ENCODE results near the gene ZNF654.
"Not testable (repeated sequence)": the region's sequence is repeated elsewhere in the genome, so short reads cannot be mapped to it uniquely, and the experiment has no call there.

ZNF654 gene

DNA sequence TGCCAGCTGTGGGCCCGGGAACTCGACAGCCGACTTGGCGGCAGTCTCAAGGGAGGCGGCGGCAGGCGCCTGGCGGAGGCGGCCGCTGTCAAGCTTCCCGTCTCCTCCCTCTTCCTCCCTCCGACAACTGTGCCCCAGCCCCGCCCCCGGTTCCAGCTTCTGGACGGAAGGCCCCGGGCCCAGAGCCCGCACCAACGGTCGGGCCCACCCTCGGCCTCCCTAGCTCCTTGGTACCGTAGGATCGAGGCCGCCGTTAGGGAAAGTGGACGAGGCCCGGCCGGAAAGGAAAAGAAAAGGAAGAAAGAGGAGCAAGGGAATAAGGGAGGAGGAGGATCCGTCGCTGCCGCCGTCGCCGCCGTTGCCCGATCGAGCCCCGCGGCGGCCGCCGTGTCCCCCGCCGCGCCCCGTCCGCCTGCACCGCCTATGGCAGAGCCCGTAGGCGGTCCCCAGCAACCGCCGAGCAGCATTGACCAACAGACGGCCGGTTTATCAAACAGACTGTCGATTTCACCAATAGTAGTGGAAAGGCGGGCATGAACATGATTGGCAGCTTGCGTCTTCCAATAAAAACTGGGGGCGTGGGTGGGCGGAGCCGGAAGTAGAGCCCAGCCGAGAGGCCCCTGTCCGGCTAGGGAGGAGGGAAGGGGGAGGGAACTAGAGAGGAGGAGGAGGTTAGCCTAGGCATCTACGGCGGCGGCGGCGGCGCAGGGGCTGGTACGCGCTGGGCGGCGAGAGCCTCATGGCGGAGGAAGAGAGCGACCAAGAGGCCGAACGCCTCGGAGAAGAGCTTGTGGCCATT lies at the start of gene ZNF654, which contains the start of gene CGGBP1:
Gene ZNF654 (plus strand): TSS at position 675 of the 799 bp plus-strand sequence. CDS start 65 bp downstream, at position 740.
Gene CGGBP1 (minus strand): TSS at position 425 of the 799 bp plus-strand sequence. CDS start 3,029 bp downstream, outside the sequence.
- peak; percentile 97 for DNase-seq (ENCODE audit: low spot score)

- no peak for DNase-seq (ENCODE audit: low spot score)
Observed at GRCh38 chr3:88010810-88011209, 48.2 kb upstream of the ZNF654 start.

GRCh38 chr3:88013592-88013991 lies 45.5 kb upstream of the ZNF654 start:
- no peak for DNase-seq (ENCODE audit: low spot score)

- not testable (repeated sequence) for DNase-seq (ENCODE audit: low spot score)
Observed at GRCh38 chr3:88015656-88016055, 43.4 kb upstream of the ZNF654 start.

DNA sequence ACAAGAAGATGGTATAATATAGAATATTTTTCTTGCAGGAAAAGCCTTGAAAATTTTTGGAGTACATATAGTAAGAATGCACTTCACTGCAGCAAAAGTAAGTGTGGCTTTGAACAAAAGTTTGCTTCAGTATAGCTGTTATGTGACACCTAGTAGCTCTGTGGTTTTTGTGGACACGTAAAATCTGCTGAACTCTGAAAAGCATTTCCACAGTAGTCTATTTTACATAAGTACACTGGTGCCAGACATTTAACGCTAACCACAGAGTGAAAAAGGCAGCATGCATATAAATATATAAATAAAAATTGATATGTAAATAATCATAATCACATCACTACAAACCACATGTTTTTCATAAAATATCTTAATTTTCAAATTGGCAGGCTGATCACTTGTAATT lies 40.0 kb upstream of the ZNF654 start:
- no peak for DNase-seq (ENCODE audit: low spot score)

- DNase-seq (ENCODE audit: low spot score) = no peak
Observed at GRCh38 chr3:88025001-88025552, 34.0 kb upstream of the ZNF654 start.

GRCh38 chr3:88028876-88029275 lies 30.2 kb upstream of the ZNF654 start:
- no peak for DNase-seq (ENCODE audit: low spot score)

- DNase-seq (ENCODE audit: low spot score) = no peak
Observed at GRCh38 chr3:88030210-88030609, 28.8 kb upstream of the ZNF654 start.

- DNase-seq (ENCODE audit: low spot score) = peak; percentile 36
Observed at GRCh38 chr3:88031642-88032077, 27.4 kb upstream of the ZNF654 start.

- DNase-seq (ENCODE audit: low spot score) = no peak
Observed at GRCh38 chr3:88032245-88032644, 26.8 kb upstream of the ZNF654 start.

GRCh38 chr3:88033079-88033478 lies 26.0 kb upstream of the ZNF654 start:
- no peak for DNase-seq (ENCODE audit: low spot score)

- DNase-seq (ENCODE audit: low spot score) = no peak
Observed at GRCh38 chr3:88033808-88034207, 25.2 kb upstream of the ZNF654 start.

DNA sequence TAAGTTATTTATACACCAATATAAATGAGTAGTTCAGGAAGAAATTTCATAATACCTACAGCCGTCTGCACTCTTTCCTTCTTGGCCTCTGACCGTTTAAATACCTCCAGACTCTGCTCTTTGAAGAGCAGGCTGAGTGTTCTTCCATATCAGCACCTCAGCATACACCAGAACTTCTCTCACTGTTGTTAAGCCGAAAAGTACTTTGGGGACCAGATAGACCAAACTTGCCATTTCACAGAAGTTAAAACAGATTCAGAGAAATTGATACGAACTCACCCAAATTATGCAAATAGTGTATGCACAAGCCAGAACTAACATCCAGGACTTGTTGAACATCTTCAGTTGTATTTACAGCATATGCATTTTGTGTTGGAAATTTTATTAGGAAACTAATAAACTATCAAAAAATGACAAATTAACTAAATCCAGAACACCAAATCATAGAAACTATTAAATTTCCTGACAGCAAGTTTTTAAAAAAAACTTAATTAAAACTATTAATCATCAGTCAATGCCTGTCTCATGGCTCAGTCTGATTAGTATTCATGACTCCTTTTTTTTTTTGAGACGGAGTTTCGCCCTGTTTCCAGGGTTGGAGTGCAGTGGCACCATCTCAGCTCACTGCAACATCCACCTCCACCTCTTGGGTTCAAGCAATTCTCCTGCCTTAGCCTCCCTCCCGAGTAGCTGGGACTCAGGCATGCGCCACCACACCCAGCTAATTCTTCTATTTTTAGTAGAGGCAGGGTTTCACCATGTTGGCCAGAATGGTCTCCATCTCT lies 24.4 kb upstream of the ZNF654 start:
- no peak for DNase-seq (ENCODE audit: low spot score)

DNA sequence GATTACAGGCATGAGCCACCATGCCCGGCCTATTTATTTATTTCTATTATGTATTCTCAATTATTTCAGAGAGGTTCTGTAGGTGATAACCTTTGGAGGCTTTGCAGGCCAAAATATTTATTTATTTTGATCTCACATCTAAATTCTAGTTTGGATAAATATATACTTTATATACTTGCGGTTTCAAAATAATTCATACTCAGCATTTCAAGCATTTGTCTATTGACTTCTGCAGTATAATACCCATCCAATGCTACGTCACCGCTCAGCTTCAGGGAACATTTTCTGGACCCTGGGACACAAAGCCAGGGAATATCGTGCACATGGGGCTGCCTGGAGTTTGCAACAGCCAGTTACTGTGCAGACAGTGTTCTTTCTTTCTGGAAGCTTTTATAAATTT lies 22.8 kb upstream of the ZNF654 start:
- no peak for DNase-seq (ENCODE audit: low spot score)

- DNase-seq (ENCODE audit: low spot score) = peak; percentile 57
Observed at GRCh38 chr3:88038566-88038965, 20.5 kb upstream of the ZNF654 start.

GRCh38 chr3:88040529-88040928 lies 18.5 kb upstream of the ZNF654 start:
- no peak for DNase-seq (ENCODE audit: low spot score)

GRCh38 chr3:88041005-88041404 lies 18.1 kb upstream of the ZNF654 start:
- no peak for DNase-seq (ENCODE audit: low spot score)

DNA sequence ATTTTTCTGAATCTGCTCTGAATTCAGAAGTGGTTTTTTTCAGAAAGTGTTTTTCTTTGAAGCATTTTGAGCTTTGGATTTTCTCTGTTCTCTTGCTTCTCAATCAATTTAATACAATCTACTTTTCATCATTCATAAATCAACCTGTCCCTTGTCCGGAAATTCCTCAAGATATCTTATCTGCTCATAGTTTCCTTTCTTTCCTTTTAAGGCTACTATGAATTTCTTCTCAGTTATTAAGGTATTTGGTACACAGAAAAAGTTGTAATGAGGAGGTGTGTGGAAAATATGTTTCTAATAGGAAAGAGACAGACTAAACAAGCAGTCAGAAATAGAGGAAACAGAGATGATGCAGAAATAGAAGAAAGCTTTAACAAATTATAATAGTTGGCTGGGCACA lies 14.6 kb upstream of the ZNF654 start:
- no peak for DNase-seq (ENCODE audit: low spot score)

DNA sequence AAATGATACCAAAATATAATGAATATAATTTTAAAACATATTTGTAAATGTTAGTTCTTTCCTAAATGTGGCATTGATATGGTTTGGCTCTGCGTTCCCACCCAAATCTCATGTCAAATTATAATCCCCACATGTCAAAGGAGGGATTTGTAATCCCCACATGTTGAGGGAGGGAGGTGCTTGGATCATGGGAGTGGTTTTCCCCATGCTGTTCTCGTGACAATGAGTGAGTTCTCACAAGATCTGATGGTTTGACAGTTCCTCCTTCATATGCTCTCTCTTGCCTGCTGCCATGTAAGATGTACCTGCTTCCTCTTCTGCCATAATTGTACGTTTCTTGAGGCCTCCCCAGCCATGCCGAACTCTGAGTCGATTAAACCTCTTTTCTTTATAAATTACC lies 12.3 kb upstream of the ZNF654 start:
- DNase-seq (ENCODE audit: low spot score) = no peak

DNA sequence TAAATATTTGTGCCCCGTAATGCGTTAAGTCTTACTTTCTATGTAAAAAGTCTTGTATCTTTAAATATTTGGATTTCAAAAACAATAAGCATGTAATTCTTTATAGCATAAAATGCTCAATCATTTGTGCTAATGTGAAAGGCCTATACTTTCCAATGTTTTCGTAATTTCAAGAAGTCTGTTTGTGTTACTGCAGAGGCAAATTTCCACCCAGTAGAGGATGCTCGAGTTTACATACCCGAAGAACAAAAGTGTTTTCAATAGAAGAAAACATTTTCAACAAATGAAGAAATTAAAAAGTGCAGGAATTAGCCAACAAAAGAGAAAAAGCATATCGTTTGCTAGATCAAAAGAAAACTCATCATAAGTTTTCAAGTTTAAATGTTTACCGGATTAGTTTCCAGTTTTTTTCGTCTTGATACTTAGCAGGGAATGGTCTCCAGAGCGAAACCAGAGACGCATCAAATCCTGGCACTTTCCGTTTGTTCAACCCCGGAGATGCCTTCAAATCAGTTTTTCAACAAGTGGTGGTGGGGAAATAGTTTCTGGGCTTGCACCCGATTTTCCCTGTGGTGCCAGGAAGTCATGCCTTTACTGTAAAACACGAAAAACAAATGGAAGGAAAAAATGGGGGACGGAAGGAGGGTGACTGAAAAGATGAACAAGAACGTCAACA lies 1.3 kb upstream of the ZNF654 start:
- no peak for DNase-seq (ENCODE audit: low spot score)

GRCh38 chr3:88058306-88058580 lies 812 bp upstream of the ZNF654 start:
- DNase-seq (ENCODE audit: low spot score) = no peak

GRCh38 chr3:88059380-88060170 lies 520 bp downstream of the ZNF654 start:
- DNase-seq (ENCODE audit: low spot score) = peak; percentile 12

Measured in AG08395 (cell line).